BLaER1 treated with 17β-estradiol and CSF1 and Interleukin-3, amounts not matched to agents 10 nM and 100 nM (cell line): Measurements from ENCODE around the gene ATP13A3.

Experiments used
- H3K27ac ChIP-seq, 11 experiments: shearing (Covaris generic); formaldehyde crosslinking; 2 replicates each; pipeline ENCODE4 v1.8.1; 2022
- H3K27me3 ChIP-seq, 11 experiments: shearing (Covaris generic); formaldehyde crosslinking; 2 replicates each; pipeline ENCODE4 v1.8.1; 2022
- H3K36me3 ChIP-seq, 11 experiments: shearing (Covaris generic); formaldehyde crosslinking; 2 replicates each; pipeline ENCODE4 v1.8.1; 2022
- H3K4me1 ChIP-seq, 10 experiments: shearing (Covaris generic); formaldehyde crosslinking; 2 replicates each; pipeline ENCODE4 v1.8.1; 2022
- H3K4me2 ChIP-seq, 11 experiments: shearing (Covaris generic); formaldehyde crosslinking; 2 replicates each; pipeline ENCODE4 v1.8.1; 2022
- H3K4me3 ChIP-seq, 10 experiments: shearing (Covaris generic); formaldehyde crosslinking; 2 replicates each; pipeline ENCODE4 v1.8.1; 2022
- H3K9ac ChIP-seq, 11 experiments: shearing (Covaris generic); formaldehyde crosslinking; 2 replicates each; pipeline ENCODE4 v1.8.1; 2022
- H3K9me3 ChIP-seq, 11 experiments: shearing (Covaris generic); formaldehyde crosslinking; replicated peaks in 1 of 11; 2 replicates each; pipeline ENCODE4 v1.8.1; 2022
- H4K20me1 ChIP-seq, 11 experiments: shearing (Covaris generic); formaldehyde crosslinking; 2 replicates each; pipeline ENCODE4 v1.8.1; 2022
- Cebpa-rat ChIP-seq, 11 experiments: shearing (Covaris generic); IDR thresholded peaks; 2 replicates each; pipeline ENCODE4 v1.8.1; 2022

The ATP13A3 gene

DNA sequence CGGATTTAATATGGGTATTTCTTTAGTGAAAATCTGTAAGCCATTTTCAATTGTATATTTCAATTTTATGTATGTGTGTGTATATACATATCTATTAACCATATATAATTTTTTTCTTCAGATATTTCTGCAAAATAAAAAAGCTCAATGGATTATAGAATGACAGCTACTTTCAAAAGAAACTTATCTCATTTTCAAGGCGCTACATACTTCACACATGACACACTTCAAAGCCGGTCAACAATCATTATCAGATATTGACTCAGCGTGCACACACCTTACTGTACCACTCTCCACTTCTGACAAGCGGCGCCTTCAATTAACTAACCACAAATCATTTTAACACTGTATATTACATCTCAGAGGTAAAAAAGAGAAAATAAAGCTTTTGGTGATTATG, 39.6 kb downstream of the ATP13A3 start:
- peaks cover 0 to 100% (median 0%) of the 10 kb centered on the region in 11 experiments; a peak in 7 of 22 replicates for H4K20me1 ChIP-seq
- no peak overlapping the region for H3K9ac ChIP-seq
- H3K27ac ChIP-seq = no peak overlapping the region
- H3K27me3 ChIP-seq = no peaks in the 10 kb centered on the region
- TF ChIP-seq Cebpa-rat (IDR thresholded peaks at IDR 0.05) = no peak
- H3K4me2 ChIP-seq = no peak overlapping the region
- H3K36me3 ChIP-seq = peaks cover 81 to 100% (median 99%) of the 10 kb centered on the region in 11 experiments
- H3K4me1 ChIP-seq = peaks cover 0 to 7% (median 0%) of the 10 kb centered on the region in 10 experiments; a peak in 3 of 20 replicates
- H3K4me3 ChIP-seq = no peak overlapping the region
- H3K9me3 ChIP-seq = no peaks in the 10 kb centered on the region

- Histone ChIP-seq H3K9me3 (no peaks in the 10 kb centered on the region), H3K4me3 (no peak overlapping the region), H3K27ac (no peak overlapping the region), H4K20me1 (peaks cover 0 to 100% (median 4%) of the 10 kb centered on the region in 11 experiments; a peak in 7 of 22 replicates), H3K9ac (no peak overlapping the region), H3K27me3 (no peaks in the 10 kb centered on the region), H3K4me2 (no peak overlapping the region), H3K4me1 (peaks cover 0 to 7% (median 0%) of the 10 kb centered on the region in 10 experiments; a peak in 3 of 20 replicates), H3K36me3 (peaks cover 81 to 100% (median 99%) of the 10 kb centered on the region in 11 experiments)
- TF ChIP-seq Cebpa-rat (IDR thresholded peaks at IDR 0.05) = no peak
Observed at GRCh38 chr3:194446754-194447153, 40.0 kb downstream of the ATP13A3 start.

DNA sequence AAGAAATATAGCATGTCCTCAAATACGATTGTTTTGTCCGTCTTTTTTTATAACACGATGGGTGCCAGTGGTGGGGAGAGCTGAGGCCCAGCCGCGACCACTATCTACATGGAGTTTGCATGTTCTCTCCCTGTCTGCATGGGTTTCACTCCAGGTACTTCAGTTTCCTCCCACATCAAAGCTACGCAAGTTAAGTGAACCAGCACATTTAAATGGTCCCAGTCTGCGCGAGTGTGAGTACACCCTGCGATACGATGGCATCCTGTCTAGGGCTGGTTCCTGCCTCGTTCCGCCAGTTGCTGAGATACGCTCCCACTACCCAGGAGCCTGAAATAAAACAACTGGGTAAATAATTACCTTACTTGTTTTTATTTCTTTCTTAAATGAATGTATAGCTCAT, 40.6 kb downstream of the ATP13A3 start:
- Histone ChIP-seq H3K36me3 (peaks cover 81 to 100% (median 99%) of the 10 kb centered on the region in 11 experiments), H3K9ac (no peak overlapping the region), H3K4me1 (peaks cover 0 to 7% (median 0%) of the 10 kb centered on the region in 10 experiments; a peak in 3 of 20 replicates), H3K4me2 (no peak overlapping the region), H4K20me1 (peaks cover 0 to 100% (median 4%) of the 10 kb centered on the region in 11 experiments; a peak in 6 of 22 replicates), H3K27ac (no peak overlapping the region), H3K27me3 (no peaks in the 10 kb centered on the region), H3K4me3 (no peak overlapping the region), H3K9me3 (no peaks in the 10 kb centered on the region)
- no peak for TF ChIP-seq Cebpa-rat (IDR thresholded peaks at IDR 0.05)

- Histone ChIP-seq H4K20me1 (peaks cover 0 to 100% (median 4%) of the 10 kb centered on the region in 11 experiments; a peak in 6 of 22 replicates), H3K36me3 (peaks cover 86 to 100% (median 99%) of the 10 kb centered on the region in 11 experiments), H3K27me3 (no peaks in the 10 kb centered on the region), H3K4me3 (no peak overlapping the region), H3K4me2 (no peak overlapping the region), H3K27ac (no peak overlapping the region), H3K9ac (no peak overlapping the region), H3K9me3 (no peaks in the 10 kb centered on the region), H3K4me1 (peaks cover 0 to 9% (median 5%) of the 10 kb centered on the region in 10 experiments; a peak in 10 of 20 replicates)
- TF ChIP-seq Cebpa-rat (IDR thresholded peaks at IDR 0.05) = no peak
Observed at GRCh38 chr3:194443901-194444300, 42.9 kb downstream of the ATP13A3 start.

DNA sequence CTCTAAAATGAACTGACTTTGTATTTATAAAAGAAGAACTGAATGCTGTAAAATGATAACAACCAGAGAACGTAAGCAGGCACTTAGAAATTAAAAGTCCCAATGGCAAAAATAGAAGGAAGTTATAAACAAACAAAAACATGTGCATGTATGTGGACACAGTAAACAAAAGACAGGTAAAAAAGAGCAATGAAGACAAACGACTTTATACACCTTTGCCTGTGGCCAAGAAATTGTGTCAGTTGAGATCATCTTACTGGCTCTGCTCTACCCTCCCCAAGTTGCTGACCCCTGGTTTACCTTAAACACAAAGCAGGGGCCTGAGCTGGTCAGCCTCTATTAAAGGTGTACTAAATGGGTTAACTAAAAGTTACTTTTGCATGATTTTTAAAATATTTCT, 46.0 kb downstream of the ATP13A3 start:
- H3K27me3 ChIP-seq = no peaks in the 10 kb centered on the region
- H3K4me2 ChIP-seq = no peak overlapping the region
- no peak overlapping the region for H3K9ac ChIP-seq
- TF ChIP-seq Cebpa-rat (IDR thresholded peaks at IDR 0.05) = no peak
- peaks cover 0 to 100% (median 4%) of the 10 kb centered on the region in 11 experiments; a peak in 7 of 22 replicates for H4K20me1 ChIP-seq
- no peaks in the 10 kb centered on the region for H3K9me3 ChIP-seq
- no peak overlapping the region for H3K27ac ChIP-seq
- peaks cover 0 to 16% (median 10%) of the 10 kb centered on the region in 10 experiments; a peak in 11 of 20 replicates for H3K4me1 ChIP-seq
- H3K4me3 ChIP-seq = no peak overlapping the region
- H3K36me3 ChIP-seq = peaks cover 88 to 100% (median 99%) of the 10 kb centered on the region in 11 experiments

- TF ChIP-seq Cebpa-rat (IDR thresholded peaks at IDR 0.05) = no peak
- H3K9ac ChIP-seq = no peak overlapping the region
- peaks cover 0 to 100% (median 4%) of the 10 kb centered on the region in 11 experiments; a peak in 7 of 22 replicates for H4K20me1 ChIP-seq
- H3K27me3 ChIP-seq = no peaks in the 10 kb centered on the region
- H3K4me1 ChIP-seq = peaks cover 0 to 16% (median 10%) of the 10 kb centered on the region in 10 experiments; a peak in 11 of 20 replicates
- H3K27ac ChIP-seq = no peak overlapping the region
- H3K4me2 ChIP-seq = no peak overlapping the region
- H3K9me3 ChIP-seq = no peaks in the 10 kb centered on the region
- peaks cover 92 to 100% (median 99%) of the 10 kb centered on the region in 11 experiments for H3K36me3 ChIP-seq
- H3K4me3 ChIP-seq = no peak overlapping the region
Observed at GRCh38 chr3:194439881-194440550, 46.8 kb downstream of the ATP13A3 start.

DNA sequence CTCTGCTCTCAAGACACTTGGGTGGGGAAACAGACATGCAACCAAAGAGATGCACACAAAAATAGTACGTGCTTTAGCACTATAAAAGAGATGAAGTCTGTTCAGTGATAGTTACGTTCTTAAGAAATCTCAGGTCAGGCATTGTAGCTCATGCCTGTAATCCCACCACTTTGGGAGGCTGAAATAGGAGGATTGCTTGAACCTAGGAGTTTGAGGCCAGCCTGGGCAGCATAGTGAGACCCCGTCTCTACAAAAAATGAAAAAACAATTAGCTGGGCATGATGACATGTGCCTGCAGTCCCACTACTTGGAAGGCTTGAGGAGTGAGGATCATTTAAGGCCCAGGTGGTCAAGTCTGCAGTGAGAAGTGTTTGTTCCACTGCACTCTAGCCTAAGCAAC, 52.3 kb downstream of the ATP13A3 start:
- Histone ChIP-seq H3K9ac (no peak overlapping the region), H3K27ac (no peak overlapping the region), H3K9me3 (no peaks in the 10 kb centered on the region), H3K4me1 (peaks cover 0 to 13% (median 9%) of the 10 kb centered on the region in 10 experiments; a peak in 11 of 20 replicates), H3K36me3 (peaks cover 92 to 100% (median 98%) of the 10 kb centered on the region in 11 experiments), H3K27me3 (no peaks in the 10 kb centered on the region), H3K4me3 (no peak overlapping the region), H3K4me2 (no peak overlapping the region), H4K20me1 (peaks cover 0 to 97% (median 0%) of the 10 kb centered on the region in 11 experiments; a peak in 7 of 22 replicates)
- no peak for TF ChIP-seq Cebpa-rat (IDR thresholded peaks at IDR 0.05)

- peaks cover 94 to 100% (median 97%) of the 10 kb centered on the region in 11 experiments for H3K36me3 ChIP-seq
- H3K4me1 ChIP-seq = no peaks in the 10 kb centered on the region
- no peak overlapping the region for H3K4me3 ChIP-seq
- H3K27me3 ChIP-seq = no peaks in the 10 kb centered on the region
- H3K27ac ChIP-seq = no peak overlapping the region
- peaks cover 0 to 95% (median 0%) of the 10 kb centered on the region in 11 experiments; a peak in 6 of 22 replicates for H4K20me1 ChIP-seq
- H3K9me3 ChIP-seq = no peaks in the 10 kb centered on the region
- H3K4me2 ChIP-seq = no peak overlapping the region
- no peak for TF ChIP-seq Cebpa-rat (IDR thresholded peaks at IDR 0.05)
- no peak overlapping the region for H3K9ac ChIP-seq
Observed at GRCh38 chr3:194431554-194431953, 55.2 kb downstream of the ATP13A3 start.

DNA sequence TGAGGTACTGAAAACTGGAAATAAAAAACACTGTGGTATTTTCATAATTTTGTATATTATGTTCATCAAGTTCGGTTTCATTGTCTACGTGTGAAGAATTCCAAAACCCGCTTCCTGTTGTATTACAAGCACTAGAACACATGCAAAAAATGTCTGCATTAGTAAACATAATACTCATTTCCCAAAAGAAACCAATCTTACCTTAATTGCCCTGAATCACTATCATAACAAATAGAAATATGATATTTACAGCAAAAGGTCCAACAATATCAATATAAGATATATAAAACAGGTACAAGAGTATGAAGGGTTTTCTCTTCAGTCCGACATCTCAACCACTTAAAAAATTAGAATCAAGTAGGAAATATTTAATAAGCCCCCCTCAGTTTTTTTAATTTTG, 61.4 kb downstream of the ATP13A3 start:
- no peaks in the 10 kb centered on the region for H3K27me3 ChIP-seq
- peaks cover 79 to 97% (median 95%) of the 10 kb centered on the region in 11 experiments for H3K36me3 ChIP-seq
- H3K4me2 ChIP-seq = no peak overlapping the region
- no peak for TF ChIP-seq Cebpa-rat (IDR thresholded peaks at IDR 0.05)
- no peaks in the 10 kb centered on the region for H3K9me3 ChIP-seq
- H3K4me1 ChIP-seq = no peaks in the 10 kb centered on the region
- no peak overlapping the region for H3K9ac ChIP-seq
- peaks cover 0 to 95% (median 5%) of the 10 kb centered on the region in 11 experiments; a peak in 10 of 22 replicates for H4K20me1 ChIP-seq
- no peak overlapping the region for H3K4me3 ChIP-seq
- H3K27ac ChIP-seq = no peak overlapping the region
